GM20000 (cell line): ENCODE measurements around the gene SYNM.
"Not testable (repeated sequence)": the region's sequence is repeated elsewhere in the genome, so short reads cannot be mapped to it uniquely, and the experiment has no call there.

ENCODE experiments used
- DNase-seq: peaks from one replicate; pipeline ENCODE4 v3.0.0; 2012; ENCODE audit warnings: low spot score
- TF ChIP-seq, protein P1 (sequence below): IDR thresholded peaks from 2 replicates; pipeline ENCODE4 v1.5.1; 2012; ENCODE audit warnings: mild to moderate bottlenecking, control low read depth; ENCODE audit errors: extremely low read depth, missing control alignments

Gene SYNM

DNA sequence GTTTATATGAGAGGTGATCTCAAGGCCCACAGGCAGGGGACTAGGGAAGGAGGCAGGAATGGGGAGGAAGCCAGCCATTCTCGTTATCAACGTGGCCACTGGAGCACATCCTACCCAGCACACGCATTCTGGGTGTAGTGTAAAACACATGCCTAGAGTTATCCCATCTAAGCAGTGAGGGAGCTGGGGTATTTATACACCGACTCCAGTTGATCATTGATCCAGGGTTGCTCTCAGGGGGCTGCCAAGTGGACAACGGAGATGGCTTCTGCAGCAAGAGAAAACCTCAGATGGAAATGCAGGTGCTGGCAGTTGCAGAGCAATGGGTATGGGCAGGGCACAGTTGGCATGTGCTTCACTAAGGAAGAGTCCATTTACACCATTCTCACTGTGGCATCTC lies 30.4 kb upstream of the SYNM start:
- TF ChIP-seq, protein P1, sequence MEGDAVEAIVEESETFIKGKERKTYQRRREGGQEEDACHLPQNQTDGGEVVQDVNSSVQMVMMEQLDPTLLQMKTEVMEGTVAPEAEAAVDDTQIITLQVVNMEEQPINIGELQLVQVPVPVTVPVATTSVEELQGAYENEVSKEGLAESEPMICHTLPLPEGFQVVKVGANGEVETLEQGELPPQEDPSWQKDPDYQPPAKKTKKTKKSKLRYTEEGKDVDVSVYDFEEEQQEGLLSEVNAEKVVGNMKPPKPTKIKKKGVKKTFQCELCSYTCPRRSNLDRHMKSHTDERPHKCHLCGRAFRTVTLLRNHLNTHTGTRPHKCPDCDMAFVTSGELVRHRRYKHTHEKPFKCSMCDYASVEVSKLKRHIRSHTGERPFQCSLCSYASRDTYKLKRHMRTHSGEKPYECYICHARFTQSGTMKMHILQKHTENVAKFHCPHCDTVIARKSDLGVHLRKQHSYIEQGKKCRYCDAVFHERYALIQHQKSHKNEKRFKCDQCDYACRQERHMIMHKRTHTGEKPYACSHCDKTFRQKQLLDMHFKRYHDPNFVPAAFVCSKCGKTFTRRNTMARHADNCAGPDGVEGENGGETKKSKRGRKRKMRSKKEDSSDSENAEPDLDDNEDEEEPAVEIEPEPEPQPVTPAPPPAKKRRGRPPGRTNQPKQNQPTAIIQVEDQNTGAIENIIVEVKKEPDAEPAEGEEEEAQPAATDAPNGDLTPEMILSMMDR: no peak
- no peak for DNase-seq

DNA sequence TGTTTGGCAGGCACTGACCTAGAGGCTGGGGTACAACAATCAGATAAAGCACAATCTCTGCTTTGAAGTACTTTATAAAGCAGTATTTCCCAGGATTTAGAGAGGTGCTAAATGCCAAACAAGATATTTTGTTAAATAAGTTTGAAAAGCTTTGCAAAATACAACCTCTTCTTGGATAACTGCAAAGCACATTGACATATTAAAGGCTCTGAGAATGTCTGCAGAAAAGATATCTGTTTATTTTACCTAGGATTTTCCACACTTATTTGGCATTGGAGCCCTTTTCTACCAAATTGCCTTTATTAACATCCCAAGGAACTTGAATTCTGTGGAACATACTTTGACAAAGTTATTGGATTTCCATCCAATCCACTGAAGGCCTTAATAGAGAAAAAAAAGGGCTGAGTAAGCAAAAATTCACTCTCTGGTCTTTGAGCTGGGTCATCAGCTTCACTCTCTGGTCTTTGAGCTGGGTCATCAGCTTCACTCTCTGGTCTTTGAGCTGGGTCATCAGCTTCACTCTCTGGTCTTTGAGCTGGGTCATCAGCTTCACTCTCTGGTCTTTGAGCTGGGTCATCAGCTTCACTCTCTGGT lies 29.7 kb upstream of the SYNM start:
- not testable (repeated sequence) for DNase-seq

DNA sequence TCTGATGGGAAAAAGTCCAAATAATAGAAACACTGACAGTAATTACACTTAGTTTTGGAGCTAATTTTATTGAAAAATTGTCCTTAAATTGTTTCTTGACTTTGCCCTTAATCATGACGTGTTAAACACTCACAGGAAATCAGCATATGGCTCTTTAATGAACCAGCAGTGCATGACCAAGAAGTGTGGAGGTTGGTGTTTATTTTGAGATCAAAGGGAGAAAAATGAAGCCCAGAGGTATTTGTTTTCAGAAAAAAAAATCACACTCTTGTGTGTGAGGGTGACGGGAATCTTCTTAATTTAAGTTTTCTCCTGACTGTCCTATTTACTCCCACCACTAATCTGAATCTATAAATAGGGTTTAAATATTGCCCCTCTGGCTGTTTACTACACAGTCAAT lies 28.8 kb upstream of the SYNM start:
- TF ChIP-seq, protein P1: no peak
- DNase-seq: no peak

DNA sequence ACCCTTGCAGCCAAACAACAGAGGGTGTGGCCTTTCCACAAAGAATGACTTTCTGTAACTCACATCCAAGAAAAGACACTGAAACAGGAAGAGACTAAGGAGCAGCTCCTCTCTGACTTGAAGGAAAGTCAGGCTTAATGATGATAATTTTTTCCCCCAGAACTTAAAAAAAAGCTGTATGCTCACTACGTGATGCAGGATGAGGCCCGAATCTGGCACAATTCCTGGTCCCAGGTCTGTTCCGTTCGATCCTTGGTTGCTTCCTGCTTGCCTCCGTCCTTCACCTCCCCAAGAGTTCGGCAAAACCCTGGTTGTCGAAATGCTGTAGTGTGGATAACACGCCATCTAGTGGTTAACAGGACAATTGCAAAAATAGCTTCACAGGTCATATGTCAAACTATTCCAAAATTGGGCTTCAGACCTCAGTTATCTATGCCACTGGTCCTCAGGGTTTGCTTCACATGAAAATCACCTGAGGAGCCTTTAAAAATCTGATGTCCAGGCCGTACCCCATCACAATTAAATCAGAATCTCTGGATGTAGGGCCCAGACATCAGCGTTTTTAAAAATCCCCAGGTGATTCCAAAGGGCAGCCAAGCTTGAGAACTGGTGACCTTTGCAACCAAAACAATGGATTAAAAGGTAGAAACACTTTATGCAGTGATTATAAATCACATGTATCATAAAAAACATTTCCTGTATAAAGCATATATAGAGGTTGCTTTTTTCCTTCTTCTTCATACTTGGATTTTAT lies 28.1 kb upstream of the SYNM start:
- TF ChIP-seq, protein P1: peak; percentile 86
- DNase-seq: peak; percentile 71

DNA sequence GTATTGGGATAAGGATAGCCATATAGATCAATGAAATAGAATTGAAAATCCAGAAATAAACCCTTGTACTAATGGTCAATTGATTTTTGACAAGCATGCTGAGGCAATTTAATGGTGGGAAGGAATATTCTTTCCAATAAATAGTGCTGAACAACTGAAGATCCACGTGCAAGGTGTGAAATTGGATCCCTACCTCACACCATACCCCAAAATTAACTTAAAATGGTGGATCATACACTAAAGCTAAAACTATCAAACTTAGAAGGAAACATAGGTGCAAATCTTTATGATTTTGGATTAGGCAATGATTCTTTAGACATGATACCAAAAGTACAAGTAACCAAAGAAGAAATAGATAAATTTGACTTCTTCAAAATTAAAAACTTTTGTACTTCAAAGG lies 22.1 kb upstream of the SYNM start:
- TF ChIP-seq, protein P1: no peak
- no peak for DNase-seq

DNA sequence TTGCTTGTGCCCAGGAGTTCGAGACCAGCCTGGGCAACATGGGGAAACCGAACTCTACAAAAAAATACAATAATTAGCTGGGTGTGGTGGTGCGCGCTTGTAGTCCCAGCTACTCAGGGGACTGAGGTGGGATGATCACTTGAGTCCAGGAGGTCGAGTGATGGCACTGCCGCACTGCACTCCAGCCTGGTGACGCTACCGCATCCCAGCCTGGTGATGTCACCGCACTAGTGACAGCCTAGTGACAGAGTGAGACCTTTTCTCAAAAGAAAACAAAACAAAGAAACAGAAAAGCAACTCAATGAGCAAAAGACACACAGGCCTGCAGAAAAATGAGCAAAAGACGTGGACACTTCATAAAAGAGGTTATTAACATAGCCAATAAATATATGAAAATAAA lies 19.9 kb upstream of the SYNM start:
- DNase-seq: no peak
- TF ChIP-seq, protein P1: no peak

DNA sequence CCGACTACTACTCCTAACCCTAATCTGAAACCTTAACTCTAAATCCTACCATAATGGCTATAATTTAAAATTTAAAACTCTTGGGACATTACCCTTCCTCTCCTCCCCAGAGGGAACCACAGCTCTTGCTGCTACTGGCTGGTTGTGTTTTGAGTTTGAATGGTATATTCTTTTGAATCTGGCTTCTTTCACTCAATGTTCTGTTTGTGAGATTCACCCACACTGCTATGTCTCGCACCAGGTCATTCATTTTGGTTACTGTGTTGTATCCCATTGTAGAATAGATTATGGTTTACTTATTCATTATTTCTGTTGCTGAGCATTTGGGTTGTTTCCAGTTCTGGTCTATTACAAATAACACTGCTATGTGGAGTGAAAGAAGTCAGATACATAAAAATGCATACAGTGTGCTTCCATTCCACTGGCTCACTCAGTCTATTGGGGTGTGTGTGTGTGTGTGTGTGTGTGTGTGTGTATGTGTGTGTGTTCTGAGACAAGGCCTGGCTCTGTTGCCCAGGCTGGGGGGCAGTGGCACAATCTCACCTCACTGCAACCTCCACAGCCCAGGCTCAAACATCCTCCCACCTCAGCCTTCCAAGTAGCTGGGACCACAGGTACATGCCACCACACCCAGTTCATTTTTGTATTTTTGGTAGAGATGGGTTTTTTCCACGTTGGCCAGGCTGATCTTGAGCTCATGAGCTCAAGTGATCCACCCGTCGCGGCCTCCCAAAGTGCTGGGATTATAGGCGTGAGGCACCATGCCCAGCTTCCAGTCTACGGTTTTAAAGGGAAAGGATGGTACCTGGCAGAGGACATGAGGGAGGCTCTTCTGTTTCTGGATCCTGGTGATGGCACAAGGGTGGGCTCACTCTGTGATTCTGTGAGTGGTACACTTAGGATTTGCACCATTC lies 19.2 kb upstream of the SYNM start:
- TF ChIP-seq, protein P1: no peak
- no peak for DNase-seq
